ENCODE data around the gene IMP4.

- TF ChIP-seq ZFP37 (CRISPR knock-in tag; IDR thresholded peaks at IDR 0.05; ENCODE audit: borderline replicate concordance) = no peak
- TF ChIP-seq HCFC1 (IDR thresholded peaks at IDR 0.05; ENCODE audit: low read depth, low read length) = no peak
- TF ChIP-seq DNMT3B (CRISPR knock-in tag; conservative IDR thresholded peaks at IDR 0.05) = no peak
Observed at GRCh38 chr2:130353291-130354138, 10.8 kb downstream of the IMP4 start.
